Stomach (tissue), 4 donors: Measurements from ENCODE around the gene SEC24D.

Experiments used
- CTCF ChIP-seq, 7 experiments: fragments of 450-650 bp in 4 of 7; fragments of 200-600 bp in 3 of 7; sonication (generic) in 3 of 7; IDR thresholded peaks; one replicate each; pipeline ENCODE4 v1.5.1; 2016 to 2019; ENCODE audit warnings: antibody characterized with exemption in 7 of 7, control low read depth in 2 of 7, mild to moderate bottlenecking in 1 of 7
- EP300 ChIP-seq: sonication (generic); formaldehyde crosslinking; IDR thresholded peaks from one replicate; pipeline ENCODE4 v1.6.1; 2017; ENCODE audit warnings: antibody characterized with exemption
- POLR2A ChIP-seq, 4 donors: fragments of 450-650 bp; IDR thresholded peaks; one replicate each; pipeline ENCODE4 v1.6.1; 2016; ENCODE audit warnings: antibody characterized with exemption in 4 of 4, control low read depth in 2 of 4, mild to moderate bottlenecking in 1 of 4, moderate library complexity in 1 of 4
- POLR2AphosphoS5 ChIP-seq, 3 donors: sonication (generic); formaldehyde crosslinking; IDR thresholded peaks; one replicate each; pipeline ENCODE4 v1.6.1; 2016; ENCODE audit warnings: antibody characterized with exemption in 3 of 3

GRCh38 chr4:118845552-118846050, 9.7 kb upstream of the SEC24D start:
- no peak for TF ChIP-seq POLR2A (IDR thresholded peaks at IDR 0.05)
- no peak for TF ChIP-seq CTCF (IDR thresholded peaks at IDR 0.05)
- no peak for TF ChIP-seq POLR2AphosphoS5 (IDR thresholded peaks at IDR 0.05)
- TF ChIP-seq EP300 = no peak
